AG04450 (cell line): ENCODE data around the gene SPATS2L. TPM values are rescaled to one million over a fixed set of nuclear protein-coding genes. Genes with fewer than 3 reads are reported as not detected.

Experiments used
- CTCF ChIA-PET: fragments of 300-600, 350-600 bp; formaldehyde crosslinking; extraction: SDS; loops from one replicate; lab custom pipeline; 2022; ENCODE audit warnings: antibody characterized with exemption, inconsistent platforms; lab: Charles Lee
- POLR2A ChIA-PET: fragments of 350-600 bp; formaldehyde crosslinking; extraction: SDS; loops from one replicate; lab custom pipeline; 2021; ENCODE audit warnings: antibody characterized with exemption, inconsistent platforms; lab: Yijun Ruan, JAX
- DNase-seq: peaks from one replicate; pipeline ENCODE4 v3.0.0-alpha.2; 2011; ENCODE audit warnings: low read depth, low spot score
- H3K27ac ChIP-seq: one replicate; pipeline ENCODE4 v1.5.1; 2012; ENCODE audit warnings: low read depth, low read length, control low read depth
- H3K27me3 ChIP-seq: one replicate; pipeline ENCODE4 v1.6.0; 2012; ENCODE audit warnings: low read length; ENCODE audit not compliant: control insufficient read depth, insufficient read depth
- H3K4me3 ChIP-seq: 2 replicates; pipeline ENCODE4 v1.5.1; 2011; ENCODE audit warnings: mild to moderate bottlenecking, low read depth, low read length, control low read depth
- H3K9me3 ChIP-seq: 2 replicates; pipeline ENCODE4 v1.5.1; 2012; ENCODE audit warnings: low read length; ENCODE audit not compliant: control insufficient read depth, insufficient read depth
- CTCF ChIP-seq: IDR thresholded peaks from 2 replicates; pipeline ENCODE4 v1.5.1; 2011; ENCODE audit warnings: low read depth, low read length, control low read depth, inconsistent platforms
- polyA plus RNA-seq: library from polyadenylated mRNA; depleted of rRNA; stranded (reverse); fragments of >200 nt; gene quantifications from 2 replicates; pipeline ENCODE4 v1.2.3, GENCODE V29; 2011

Gene SPATS2L
- polyA plus RNA-seq, 1 experiment: 361 TPM

DNA sequence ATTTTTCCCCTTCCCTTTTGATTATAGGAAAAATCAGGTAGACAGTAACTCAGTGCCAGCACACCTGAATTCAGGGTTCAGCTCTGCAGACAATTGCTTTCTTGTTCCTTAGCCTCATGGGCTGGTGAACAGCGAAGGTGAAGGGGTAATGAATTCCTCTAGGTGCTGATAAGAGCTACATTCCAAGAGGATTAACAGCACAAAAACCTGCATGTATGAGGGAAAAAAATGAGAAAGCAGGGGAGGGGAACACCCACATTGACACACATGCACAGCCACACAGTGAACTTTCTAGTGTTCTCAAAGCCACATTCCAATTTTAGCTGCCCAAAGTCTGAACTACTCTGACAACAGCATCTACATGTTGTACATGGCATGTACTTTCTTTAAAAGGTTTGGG is 46.1 kb downstream of the SPATS2L start:
- CTCF ChIA-PET: interaction anchor here (1.2 to 1.4 kb wide), 2 partner anchors 11 to 372 kb away, joined by 3 to 4 read pairs; no protein-coding TSS in a partner anchor
- H3K4me3 ChIP-seq: no peak overlapping the region
- no peak for DNase-seq
- H3K9me3 ChIP-seq: no peaks in the 10 kb centered on the region
- no peak for TF ChIP-seq CTCF
- no peaks in the 10 kb centered on the region for H3K27me3 ChIP-seq
- POLR2A ChIA-PET: no interaction called here
- H3K27ac ChIP-seq: no peak overlapping the region

- no peaks in the 10 kb centered on the region for H3K9me3 ChIP-seq
- no peak for DNase-seq
- no peaks in the 10 kb centered on the region for H3K27me3 ChIP-seq
- TF ChIP-seq CTCF: no peak
- no peak overlapping the region for H3K4me3 ChIP-seq
- CTCF ChIA-PET: interaction anchor here (1.2 to 1.4 kb wide), 2 partner anchors 11 to 373 kb away, joined by 3 to 4 read pairs; no protein-coding TSS in a partner anchor
- POLR2A ChIA-PET: interaction anchor here (0.7 kb wide), 1 partner anchor 25 kb away, joined by 3 read pairs; no protein-coding TSS in a partner anchor
- H3K27ac ChIP-seq: no peak overlapping the region
Observed at GRCh38 chr2:200353120-200353519, 46.6 kb downstream of the SPATS2L start.

DNA sequence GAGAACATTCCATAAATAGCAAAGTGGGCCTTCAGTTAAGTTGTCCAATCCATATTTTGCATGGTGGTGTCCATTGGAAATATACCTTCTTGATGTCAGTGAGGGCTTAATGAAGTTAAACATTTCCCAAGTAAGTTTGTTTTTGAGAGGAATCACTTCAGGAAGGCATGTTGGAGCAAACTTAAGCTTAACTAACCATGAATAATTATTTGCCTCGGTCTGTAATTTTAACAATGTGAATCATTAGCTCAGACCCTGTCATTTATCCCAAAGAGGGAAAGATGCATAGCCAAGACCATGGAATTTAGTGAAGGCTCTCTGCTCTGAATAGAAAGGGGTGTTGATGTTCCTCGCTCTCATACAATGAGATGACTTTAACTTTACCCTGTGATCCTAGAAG is 47.4 kb downstream of the SPATS2L start:
- Histone ChIP-seq H3K9me3 (no peaks in the 10 kb centered on the region), H3K27ac (no peak overlapping the region), H3K27me3 (no peaks in the 10 kb centered on the region), H3K4me3 (no peak overlapping the region)
- POLR2A ChIA-PET: no interaction called here
- DNase-seq: no peak
- TF ChIP-seq CTCF: no peak
- CTCF ChIA-PET: interaction anchor here (1.4 kb wide), 1 partner anchor 369 kb away, joined by 3 read pairs; no protein-coding TSS in a partner anchor

GRCh38 chr2:200354833-200355751 is 48.6 kb downstream of the SPATS2L start:
- ChIA-PET POLR2A (interaction anchor here (0.7 kb wide), 1 partner anchor 134 kb away, joined by 4 read pairs; no protein-coding TSS in a partner anchor), CTCF (interaction anchor here (1.4 kb wide), 1 partner anchor 370 kb away, joined by 3 read pairs; no protein-coding TSS in a partner anchor)
- DNase-seq: no peak
- H3K9me3 ChIP-seq: no peaks in the 10 kb centered on the region
- no peak overlapping the region for H3K4me3 ChIP-seq
- H3K27ac ChIP-seq: no peak overlapping the region
- no peaks in the 10 kb centered on the region for H3K27me3 ChIP-seq
- TF ChIP-seq CTCF: no peak

DNA sequence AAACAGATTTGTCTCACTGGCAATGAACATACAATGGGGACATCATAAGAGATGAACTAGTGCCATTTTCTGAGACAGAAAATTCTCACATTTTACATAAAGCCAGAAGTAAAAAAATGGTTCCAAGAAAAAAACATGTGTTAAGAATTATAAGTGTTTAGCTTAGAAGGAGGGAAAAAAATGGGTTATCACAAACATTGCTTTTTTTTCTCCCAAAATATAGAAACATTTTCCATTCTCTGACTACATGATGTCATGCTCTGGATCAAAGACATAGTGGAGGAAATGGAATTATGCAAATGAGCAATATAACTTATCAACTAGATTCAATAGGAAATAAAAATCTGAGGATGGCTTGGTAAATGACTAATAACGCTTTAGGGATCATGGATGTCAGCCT is 49.8 kb downstream of the SPATS2L start:
- POLR2A ChIA-PET: no interaction called here
- Histone ChIP-seq H3K27me3 (no peaks in the 10 kb centered on the region), H3K27ac (peak overlapping the region; percentile 66), H3K9me3 (no peaks in the 10 kb centered on the region), H3K4me3 (no peak overlapping the region)
- CTCF ChIA-PET: no interaction called here
- DNase-seq: no peak
- TF ChIP-seq CTCF: no peak
